HG03280 (cell line): ENCODE results near the gene PRDM11.

Source experiments
- ATAC-seq: cut with Tn5 transposase; IDR thresholded peaks from one replicate; pipeline ENCODE4 v1.9.1; 2021; ENCODE audit warnings: mild to moderate bottlenecking, moderate library complexity; ENCODE audit not compliant: unreplicated experiment

The PRDM11 gene

DNA sequence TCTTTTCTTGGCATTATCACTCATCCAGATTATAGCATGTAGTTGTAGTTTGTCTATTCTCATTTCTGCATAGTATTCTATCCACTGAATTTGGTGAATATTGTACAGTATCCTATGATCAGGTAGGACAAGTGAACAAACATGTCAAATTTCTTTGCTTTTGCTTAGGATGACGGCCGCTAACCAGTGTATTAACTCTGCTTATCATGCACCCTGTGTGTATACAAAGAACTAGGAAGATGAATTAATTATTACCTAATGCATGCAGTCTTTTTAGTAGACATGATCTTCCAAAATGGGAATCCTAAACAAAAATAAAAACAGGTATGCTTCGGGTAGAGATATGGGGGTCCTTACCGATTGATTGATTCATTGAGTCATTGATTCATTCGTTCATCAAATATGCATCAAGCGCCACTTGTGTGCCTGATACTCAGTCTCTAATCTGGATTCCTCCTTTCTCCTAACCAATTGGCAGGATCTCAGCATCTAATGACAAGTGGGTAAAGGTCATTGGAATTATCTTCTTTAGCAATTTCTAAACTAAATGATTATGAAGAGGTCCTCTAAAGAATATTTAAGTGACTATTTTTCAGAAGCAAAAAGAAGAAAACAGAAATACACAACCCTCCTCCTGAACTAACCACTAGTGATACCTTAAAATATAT lies 27.9 kb downstream of the PRDM11 start:
- ATAC-seq: no peak

DNA sequence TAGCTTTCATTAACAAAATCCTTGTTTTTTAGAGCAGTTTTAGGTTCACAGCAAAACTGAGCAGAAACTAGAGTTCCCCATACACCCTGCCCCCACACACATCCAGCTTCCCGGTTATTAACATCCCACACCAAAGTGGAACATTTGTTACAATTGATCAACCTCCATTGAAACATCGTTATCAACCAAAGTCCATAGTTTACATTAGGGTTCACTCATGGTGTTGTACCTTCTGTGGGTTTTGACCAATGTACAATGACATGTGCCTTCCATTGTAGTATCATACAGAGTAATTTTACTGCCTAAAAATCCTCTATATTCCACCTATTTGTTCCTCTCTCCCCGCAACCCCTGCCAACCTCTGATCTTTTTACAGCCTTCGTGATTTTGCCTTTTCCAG lies 28.5 kb downstream of the PRDM11 start:
- ATAC-seq: no peak

DNA sequence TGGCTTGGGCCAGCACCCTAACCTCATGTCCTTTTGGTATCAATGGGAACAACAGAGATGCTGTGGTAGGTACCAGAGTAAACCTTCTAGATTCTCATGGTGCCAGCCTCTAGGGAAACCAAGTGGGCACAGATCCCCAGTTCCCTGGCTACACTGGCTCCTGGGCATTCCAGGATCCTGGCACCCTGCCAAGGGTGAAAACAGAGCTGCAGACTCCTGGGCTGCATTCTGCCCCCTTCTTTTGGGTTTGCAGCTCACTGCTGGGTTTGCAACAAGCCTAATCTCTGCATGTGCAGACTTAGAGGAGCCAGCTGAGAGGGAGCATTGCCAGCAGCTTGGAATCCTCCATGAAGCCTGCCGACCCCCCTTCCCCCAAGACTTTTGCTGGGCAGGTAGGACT lies 30.6 kb downstream of the PRDM11 start:
- no peak for ATAC-seq

DNA sequence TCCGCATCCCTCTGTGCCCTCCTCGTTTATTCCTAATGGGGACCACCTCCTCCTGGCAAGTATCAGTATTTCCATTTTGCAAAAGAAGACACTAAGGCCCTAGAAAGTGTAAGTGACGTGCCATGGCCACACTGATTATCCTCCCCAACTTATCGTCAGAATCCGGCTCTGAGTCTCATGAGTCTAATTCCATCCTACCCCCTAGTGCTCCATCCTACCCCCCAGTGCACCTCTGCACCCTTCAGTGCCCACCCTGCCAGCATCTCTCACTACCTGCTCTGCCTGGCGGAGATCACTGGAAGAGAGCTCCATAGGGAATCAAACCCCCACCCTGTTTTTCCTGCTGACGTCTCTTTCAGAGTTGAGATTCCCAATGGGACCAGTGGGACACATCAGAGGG lies 31.8 kb downstream of the PRDM11 start:
- no peak for ATAC-seq

DNA sequence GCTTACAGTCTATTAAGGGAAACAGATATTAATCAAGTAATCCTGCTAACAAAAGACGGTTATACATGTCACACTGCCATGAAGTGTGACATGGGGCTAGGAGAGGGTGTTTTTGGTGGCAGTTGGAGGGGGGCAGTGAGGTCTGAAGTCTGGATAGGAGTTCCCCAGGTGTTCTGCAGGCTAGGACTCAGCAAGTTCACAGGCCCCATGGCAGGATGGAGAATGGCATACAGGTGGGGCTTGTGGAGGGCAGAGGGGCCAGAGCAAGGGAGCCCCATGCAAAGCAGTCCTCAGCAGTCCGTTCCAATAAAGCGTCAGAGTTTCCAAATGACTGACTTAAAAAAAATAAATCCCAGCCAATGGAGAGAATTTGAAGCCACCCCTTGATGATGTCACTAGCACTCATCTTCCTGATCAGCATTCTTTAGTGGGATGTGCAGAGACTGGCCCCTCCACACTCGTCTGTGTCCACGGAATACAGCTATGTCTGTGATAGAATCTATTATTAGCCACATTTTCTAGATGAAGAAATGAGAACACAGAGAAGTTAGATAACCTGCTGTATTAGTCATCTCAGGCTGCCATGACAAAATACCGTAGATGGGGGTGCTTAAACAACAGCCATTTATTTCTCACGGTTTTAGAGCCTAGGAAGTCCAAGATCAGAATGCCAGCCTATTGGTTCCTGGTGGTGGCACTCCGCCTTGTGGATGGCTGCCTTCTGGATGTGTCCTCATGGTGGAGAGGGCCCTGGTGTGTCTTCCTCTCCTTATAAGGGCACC lies 32.6 kb downstream of the PRDM11 start:
- no peak for ATAC-seq

DNA sequence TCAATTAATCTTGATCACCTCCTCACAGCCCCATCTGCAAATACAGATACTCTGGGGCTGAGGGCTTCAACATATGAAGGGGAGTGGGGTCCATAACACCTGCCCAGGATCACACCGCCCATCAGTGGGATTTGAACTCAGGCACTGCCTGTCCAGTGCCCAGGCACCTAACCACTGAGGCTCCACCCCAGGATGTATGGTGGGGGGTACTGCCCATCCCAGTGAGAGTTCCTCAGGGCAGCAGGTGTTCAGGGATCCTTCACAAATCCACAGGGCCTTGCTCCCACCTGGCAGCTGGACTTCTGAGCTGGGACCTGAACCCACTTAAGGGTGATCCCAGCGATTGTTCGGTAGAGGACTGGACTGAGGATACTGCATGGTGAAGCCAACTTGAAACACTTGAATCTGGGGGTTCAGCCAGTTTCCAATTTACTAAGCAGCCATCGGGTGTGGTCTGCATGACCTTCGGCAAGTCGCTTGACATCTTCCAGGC lies 33.3 kb downstream of the PRDM11 start:
- no peak for ATAC-seq

DNA sequence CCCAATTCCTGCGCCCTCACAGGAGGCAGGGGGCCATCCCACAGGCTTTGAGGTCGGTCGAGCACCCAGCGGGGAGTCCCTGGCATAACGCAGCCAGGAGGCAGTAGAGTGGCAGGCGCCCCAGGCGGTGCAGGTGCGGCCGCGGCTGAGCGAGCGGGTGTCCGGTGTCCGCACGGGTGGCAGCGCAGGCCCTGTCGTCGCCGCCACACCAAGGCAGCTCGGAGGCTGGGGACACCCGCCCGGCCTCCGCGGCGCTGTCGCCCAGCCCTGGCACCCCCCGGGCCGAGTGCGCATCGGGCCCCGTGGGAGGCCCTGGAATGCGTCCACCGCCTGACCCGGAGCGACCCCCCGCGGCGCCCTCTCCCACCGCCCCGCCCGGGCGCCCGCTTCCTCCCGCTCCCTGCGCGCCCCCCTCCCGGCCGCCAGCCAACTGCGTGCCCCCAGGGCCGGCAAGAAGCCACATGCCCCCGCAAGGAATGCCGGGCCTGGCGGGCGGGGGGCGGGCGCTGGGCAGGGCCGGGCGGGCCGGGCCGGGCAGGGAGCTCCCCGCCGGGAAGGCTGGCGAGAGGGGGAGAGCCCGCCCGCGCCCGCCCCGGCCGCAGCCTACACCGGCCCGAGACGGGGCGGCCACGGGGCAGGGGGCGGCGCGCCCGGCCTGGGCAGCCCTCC lies 33.9 kb downstream of the PRDM11 start:
- ATAC-seq: no peak

DNA sequence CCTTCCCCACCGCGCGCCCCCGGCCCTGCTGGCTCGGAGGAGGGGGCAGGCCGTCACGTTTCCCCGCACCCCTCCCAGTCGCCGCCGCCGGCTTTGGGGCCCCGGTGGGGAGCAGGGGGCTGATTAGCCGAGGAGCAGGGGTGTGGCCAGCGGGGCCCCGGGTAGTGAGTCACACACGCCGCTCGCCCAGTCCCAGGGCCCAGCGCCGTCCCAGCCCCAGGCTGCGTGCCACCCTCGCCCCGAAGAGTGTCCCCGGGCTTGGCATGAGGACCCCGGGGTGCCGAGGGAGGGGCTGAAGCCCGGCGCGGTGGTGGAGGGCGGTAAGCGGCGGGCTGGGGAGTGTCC lies 34.4 kb downstream of the PRDM11 start:
- ATAC-seq: no peak

DNA sequence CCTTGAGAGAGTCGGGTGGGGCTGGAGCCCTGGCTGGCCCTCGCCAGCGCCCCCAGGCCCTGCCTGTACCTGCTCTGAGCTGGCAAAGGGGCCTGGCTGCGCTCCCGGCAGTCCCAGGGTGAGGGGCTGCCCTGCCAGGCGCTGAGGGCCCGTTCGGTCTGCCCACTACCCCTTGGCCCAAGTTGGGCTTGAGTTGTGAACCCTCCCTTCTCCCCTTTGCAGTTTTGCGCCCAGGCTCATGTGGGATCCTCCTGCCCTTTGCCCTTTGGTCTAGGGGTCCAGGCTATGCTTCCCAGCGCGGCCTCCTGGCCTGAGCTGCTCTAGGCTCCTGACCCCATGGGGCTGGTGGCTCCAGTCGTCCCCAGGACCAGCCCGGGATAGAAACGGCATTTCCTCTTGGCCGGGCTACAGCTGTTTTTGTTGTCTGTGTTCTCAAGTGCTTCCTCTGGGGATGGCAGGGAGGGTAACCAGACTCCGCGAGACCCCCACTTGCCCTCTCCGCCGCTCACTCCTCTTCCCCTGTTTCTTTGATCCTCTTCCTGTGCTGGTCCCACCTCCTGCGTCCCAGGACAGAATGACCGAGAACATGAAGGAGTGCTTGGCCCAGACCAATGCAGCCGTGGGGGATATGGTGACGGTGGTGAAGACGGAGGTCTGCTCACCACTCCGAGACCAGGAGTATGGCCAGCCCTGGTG lies 34.9 kb downstream of the PRDM11 start:
- no peak for ATAC-seq

DNA sequence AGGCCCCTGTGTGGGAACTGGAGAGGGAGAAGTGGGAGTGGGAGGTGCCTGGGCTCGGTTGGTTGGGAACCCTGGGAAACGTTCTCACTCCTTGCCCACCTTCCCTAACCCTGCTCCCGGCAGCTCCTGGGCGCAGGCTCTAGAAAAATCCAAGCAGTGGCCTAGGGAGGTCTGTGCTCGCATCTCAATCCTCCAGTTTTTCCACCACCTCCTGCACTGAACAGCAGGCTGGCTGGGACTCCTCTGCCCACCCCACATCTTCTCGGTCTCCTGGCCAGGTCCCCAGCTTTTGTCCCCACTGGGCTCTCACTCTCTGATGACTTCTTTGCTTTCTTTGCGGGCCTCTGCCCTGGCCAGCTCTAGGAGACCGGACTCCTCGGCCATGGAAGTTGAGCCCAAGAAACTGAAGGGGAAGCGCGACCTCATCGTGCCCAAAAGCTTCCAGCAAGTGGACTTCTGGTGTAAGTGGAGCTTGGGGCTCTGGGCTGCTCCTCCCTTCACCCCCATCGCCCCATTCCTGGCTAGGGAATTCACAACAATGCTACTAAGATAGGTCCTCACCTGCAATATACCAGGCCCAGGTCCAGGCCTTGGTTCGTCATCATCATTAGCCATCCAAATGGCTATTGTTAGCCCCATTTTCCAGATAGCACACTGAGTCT lies 35.6 kb downstream of the PRDM11 start:
- ATAC-seq: no peak

DNA sequence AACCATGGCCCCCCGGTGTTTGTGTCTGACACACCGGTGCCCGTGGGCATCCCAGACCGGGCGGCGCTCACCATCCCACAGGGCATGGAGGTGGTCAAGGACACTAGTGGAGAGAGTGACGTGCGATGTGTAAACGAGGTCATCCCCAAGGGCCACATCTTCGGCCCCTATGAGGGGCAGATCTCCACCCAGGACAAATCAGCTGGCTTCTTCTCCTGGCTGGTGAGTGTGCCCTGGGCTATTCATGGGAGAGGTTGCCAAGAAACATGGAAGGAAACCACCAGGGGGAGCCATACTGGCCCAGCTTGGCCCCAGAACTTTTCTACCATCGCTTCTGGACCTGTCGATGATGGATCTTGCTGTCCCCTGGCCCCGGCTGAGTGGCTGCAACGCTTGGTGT lies 36.5 kb downstream of the PRDM11 start:
- no peak for ATAC-seq

DNA sequence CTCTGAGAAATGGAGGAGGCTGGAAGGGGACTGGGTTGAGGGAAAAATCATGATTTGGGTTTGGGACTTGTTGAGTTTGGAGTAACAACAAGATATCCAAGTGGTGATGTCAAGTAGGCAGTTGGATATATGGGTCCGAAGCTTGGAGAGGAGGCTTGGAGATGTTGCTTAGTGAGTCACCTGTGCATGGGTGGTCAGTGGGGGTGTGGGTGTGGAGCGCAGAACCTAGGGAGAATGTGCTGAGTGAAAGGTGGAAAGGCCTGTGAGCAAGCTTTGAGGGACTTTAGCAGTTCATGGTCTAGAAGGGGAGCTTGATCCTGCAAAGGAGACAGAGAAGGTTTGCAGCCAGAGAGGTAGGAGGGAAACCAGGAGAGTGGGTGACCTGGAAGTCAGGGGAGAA lies 38.2 kb downstream of the PRDM11 start:
- no peak for ATAC-seq

DNA sequence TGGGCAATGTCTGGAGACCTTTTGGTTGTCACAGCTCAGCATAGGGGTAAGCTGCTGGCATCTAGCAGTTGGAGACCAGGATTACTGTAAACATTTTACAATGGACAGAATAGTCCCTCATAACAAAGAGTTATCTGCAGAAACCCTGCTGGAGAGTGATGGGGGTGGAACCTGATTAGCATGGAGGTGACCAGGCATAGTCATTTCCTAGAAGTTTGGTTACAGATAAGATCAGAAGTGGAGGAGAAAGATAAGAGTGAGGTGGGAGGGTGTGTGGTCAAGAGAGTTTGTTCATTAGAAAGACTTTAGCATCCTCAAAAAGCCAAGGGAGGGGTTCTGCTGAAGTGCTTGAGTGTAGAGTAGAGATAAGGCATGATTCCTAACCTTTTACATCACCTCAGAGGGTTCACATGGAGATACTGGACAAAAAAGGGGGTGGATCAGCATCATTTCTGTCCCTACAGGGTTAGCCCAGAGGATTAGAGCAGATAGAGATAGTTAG lies 38.8 kb downstream of the PRDM11 start:
- no peak for ATAC-seq

DNA sequence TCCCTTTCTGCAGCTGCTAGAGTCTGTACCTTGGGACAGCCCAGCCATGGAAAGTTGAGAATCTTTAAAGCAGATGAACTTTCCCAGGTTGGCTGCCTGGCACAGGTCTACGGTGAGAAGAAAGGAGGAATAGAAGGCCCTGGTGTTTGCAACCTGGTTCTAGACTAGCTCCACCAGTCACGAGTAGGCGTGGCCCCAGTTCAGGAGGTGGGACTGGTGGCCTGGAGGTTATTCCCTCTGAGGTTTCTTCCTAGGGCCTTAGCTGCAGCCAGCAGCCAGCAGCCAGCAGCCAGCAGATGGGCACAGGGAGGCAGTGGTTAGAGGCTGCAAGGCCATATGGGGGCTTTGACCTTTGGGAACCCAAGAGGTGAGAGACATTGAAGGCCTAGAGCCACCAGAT lies 40.9 kb downstream of the PRDM11 start:
- no peak for ATAC-seq

DNA sequence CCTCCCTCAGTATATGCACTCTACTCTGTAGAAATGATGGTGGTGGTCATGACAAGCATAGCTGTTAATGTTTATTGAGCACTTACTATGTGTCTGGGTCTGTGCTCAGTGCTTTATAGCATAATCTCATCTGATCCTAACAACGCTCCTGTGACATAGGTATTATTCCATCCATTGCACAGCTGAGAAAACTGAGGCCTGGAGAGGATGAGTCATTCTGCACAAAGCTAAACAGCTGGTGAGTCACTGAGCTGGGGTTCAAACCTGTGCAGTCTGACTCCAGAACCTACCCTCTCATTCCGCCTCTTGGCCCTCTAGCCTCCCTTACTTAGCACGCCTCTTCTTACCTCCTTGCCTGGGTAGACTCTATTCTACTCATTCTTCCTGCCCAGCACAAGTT lies 41.7 kb downstream of the PRDM11 start:
- ATAC-seq: no peak

DNA sequence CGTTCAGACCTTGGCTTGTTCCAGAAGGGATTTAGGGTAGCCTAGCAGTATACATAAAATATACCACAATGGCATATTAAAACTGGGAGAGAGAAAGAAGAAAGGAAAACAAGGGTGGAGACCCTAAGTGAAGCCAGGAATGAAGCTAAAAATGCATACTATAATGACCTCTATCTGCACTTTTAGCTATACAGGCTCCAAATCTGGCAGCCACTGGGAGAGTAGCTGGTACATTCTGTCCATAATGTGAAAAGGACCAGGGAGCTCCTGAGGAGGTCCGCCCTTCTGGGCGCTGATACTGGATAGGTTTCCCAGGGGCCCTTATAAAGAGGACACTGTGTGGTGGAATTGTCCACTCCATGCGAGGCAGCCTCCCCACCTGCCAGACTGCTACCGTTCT lies 42.8 kb downstream of the PRDM11 start:
- no peak for ATAC-seq

DNA sequence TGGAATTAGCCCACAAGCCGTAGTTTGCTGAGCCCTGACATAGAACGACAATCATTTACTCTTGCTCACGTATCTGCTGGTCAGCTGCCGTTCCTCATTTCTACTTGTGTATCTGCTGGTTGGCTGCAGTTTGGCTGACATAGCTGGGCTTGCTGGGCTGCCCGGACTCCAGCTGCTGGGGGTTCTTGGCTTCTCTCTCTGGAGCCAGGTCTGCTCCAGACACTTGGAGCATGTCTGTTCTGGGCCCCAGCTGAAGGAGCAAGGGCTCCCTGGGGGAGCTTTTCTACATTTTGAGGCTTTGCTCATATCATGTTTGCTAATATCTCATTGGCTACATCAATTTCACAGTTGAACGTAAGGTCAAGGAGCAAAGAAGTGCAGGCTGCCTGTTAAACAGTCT lies 47.3 kb downstream of the PRDM11 start:
- ATAC-seq: no peak

DNA sequence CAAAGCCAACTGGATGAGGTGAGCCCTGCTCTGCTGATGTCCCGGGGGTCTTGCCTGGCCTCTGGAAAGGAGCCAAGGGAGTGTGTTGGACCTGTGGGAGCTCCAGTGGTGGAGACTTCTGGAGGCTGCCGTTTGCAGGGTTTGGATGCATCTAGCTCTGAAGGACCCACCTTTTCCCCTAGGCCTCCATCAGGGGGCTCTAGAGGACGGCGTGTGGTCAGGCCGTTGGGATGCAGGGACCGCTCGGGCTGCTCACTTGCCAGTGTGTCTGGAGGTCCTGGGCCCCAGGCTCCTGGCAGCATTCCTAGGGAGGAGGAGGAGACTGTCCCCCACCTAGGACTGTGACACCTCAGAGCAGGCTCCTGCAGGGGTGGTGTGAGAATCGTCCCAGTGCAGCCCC lies 58.3 kb downstream of the PRDM11 start:
- no peak for ATAC-seq

DNA sequence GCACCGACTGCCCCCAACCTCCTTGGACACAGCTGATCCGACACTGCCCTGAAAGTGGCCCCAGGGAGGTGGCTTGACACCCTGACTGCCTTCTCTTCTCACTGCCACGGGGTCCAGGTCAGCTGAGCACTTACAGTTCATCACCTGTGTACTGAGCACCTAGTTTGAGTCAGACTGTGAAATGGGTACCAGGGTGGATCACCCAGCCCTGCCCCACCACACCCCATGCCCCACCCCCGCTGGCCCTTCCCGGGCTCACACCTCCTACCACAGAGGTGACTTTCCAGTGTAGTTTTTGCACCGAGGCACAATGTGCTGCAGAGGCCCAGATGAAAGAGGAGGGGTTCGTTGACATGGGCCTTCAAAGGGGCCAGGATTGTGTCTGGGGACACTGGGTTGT lies 59.5 kb downstream of the PRDM11 start:
- no peak for ATAC-seq

DNA sequence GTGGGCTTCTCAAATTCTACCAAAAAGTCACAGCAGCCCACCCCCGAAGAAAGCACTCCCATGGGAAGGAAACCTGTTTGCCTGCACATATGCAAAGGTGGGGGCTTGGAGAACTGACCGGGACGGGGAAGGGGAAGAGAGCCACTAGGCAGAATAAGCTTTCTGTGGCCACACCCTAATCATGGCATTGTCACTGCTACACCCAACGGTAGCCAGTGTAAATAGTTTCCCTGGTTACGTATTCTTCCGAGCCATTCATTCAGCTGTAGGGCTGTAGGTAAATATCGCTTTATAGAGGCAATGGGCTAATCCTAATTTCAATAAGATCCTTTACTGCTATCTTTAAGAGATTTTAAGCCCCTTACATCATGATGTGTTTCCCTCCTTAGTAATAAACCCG lies 61.7 kb downstream of the PRDM11 start:
- no peak for ATAC-seq
